ENCODE measurements around the gene TTC9B.

- TF ChIP-seq CTCF (IDR thresholded peaks at IDR 0.05) (no peak), POLR2A (IDR thresholded peaks at IDR 0.05) (no peak)
Observed at GRCh38 chr19:40236026-40236355, 17.8 kb upstream of the TTC9B start.

Measured in heart left ventricle (tissue), 13 donors.